ENCODE measurements around the gene AGTR1.
"Not testable (repeated sequence)": the region's sequence is repeated elsewhere in the genome, so short reads cannot be mapped to it uniquely, and the experiment has no call there.

The AGTR1 gene

GRCh38 chr3:148717885-148718561 is 20.3 kb downstream of the AGTR1 start:
- no peak for DNase-seq

GRCh38 chr3:148718982-148719862 is 21.5 kb downstream of the AGTR1 start:
- no peak for DNase-seq

GRCh38 chr3:148720873-148721272 is 23.2 kb downstream of the AGTR1 start:
- DNase-seq: no peak

- no peak for DNase-seq
Observed at GRCh38 chr3:148723631-148724030, 25.9 kb downstream of the AGTR1 start.

- DNase-seq: no peak
Observed at GRCh38 chr3:148727231-148727630, 29.5 kb downstream of the AGTR1 start.

- no peak for DNase-seq
Observed at GRCh38 chr3:148728753-148729152, 31.1 kb downstream of the AGTR1 start.

- no peak for DNase-seq
Observed at GRCh38 chr3:148729476-148730055, 31.9 kb downstream of the AGTR1 start.

- DNase-seq: no peak
Observed at GRCh38 chr3:148730676-148731075, 33.0 kb downstream of the AGTR1 start.

- no peak for DNase-seq
Observed at GRCh38 chr3:148735597-148735996, 37.9 kb downstream of the AGTR1 start.

- no peak for DNase-seq
Observed at GRCh38 chr3:148736086-148736485, 38.4 kb downstream of the AGTR1 start.

GRCh38 chr3:148737104-148737530 is 39.4 kb downstream of the AGTR1 start:
- no peak for DNase-seq

GRCh38 chr3:148739720-148740119 is 42.0 kb downstream of the AGTR1 start:
- no peak for DNase-seq

- no peak for DNase-seq
Observed at GRCh38 chr3:148740291-148740690, 42.6 kb downstream of the AGTR1 start.

GRCh38 chr3:148741219-148741618 is 43.5 kb downstream of the AGTR1 start:
- DNase-seq: no peak

GRCh38 chr3:148742118-148742517 is 44.4 kb downstream of the AGTR1 start:
- DNase-seq: no peak

GRCh38 chr3:148746053-148746452 is 48.4 kb downstream of the AGTR1 start:
- DNase-seq: no peak

GRCh38 chr3:148748283-148748682 is 50.6 kb downstream of the AGTR1 start:
- no peak for DNase-seq

- DNase-seq: no peak
Observed at GRCh38 chr3:148750296-148750695, 52.6 kb downstream of the AGTR1 start.

- DNase-seq: no peak
Observed at GRCh38 chr3:148751461-148751860, 53.8 kb downstream of the AGTR1 start.

GRCh38 chr3:148753385-148753784 is 55.7 kb downstream of the AGTR1 start:
- DNase-seq: not testable (repeated sequence)

- DNase-seq: no peak
Observed at GRCh38 chr3:148755570-148755969, 57.9 kb downstream of the AGTR1 start.

- DNase-seq: no peak
Observed at GRCh38 chr3:148756311-148756710, 58.6 kb downstream of the AGTR1 start.
